ENCODE measurements around the gene FXYD2.

The FXYD2 gene

GRCh38 chr11:117831661-117832415 lies 7.3 kb upstream of the FXYD2 start:
- CTCF ChIA-PET: interaction anchor here (1.2 to 9.6 kb wide), 7 partner anchors 9 to 222 kb away, joined by 3 to 84 read pairs (median 7); no protein-coding TSS in a partner anchor
- no peak for DNase-seq (ENCODE audit: extremely low spot score)
- POLR2A ChIA-PET: no interaction called here
- no peak for TF ChIP-seq CTCF (IDR thresholded peaks at IDR 0.05; ENCODE audit: control extremely low read depth, extremely low read depth, low read depth, missing control alignments)

GRCh38 chr11:117830674-117831351 lies 6.3 kb upstream of the FXYD2 start:
- CTCF ChIA-PET: interaction anchor here (1.5 to 9.6 kb wide), 6 partner anchors 10 to 223 kb away, joined by 4 to 84 read pairs (median 6); no protein-coding TSS in a partner anchor
- POLR2A ChIA-PET: interaction anchor here (0.5 kb wide), 1 partner anchor 338 kb away, joined by 4 read pairs; no protein-coding TSS in a partner anchor
- peak; percentile 43 for DNase-seq (ENCODE audit: extremely low spot score)
- TF ChIP-seq CTCF (IDR thresholded peaks at IDR 0.05; ENCODE audit: control extremely low read depth, extremely low read depth, low read depth, missing control alignments): no peak

DNA sequence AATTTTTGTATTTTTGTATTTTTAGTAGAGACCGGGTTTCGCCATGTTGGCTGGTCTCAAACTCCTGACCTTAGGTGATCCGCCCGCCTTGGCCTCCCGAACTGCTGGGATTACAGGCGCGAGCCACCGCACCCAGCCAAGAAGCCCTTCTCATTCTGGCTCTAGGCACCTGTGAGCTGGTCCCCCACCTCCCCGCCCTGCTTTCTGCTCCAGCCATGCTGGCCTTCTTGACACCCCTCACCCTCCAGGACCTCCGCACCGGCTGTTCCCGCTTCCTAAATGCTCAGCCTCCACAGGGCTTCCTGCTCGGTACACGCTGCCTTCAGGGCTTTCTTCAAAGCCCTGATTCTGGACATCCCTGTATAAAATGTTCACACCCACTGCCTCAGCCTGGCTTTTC lies 5.5 kb upstream of the FXYD2 start:
- no peak for TF ChIP-seq CTCF (IDR thresholded peaks at IDR 0.05; ENCODE audit: control extremely low read depth, extremely low read depth, low read depth, missing control alignments)
- ChIA-PET CTCF (interaction anchor here (1.0 to 9.6 kb wide), 5 partner anchors 9 to 222 kb away, joined by 3 to 84 read pairs (median 6); no protein-coding TSS in a partner anchor), POLR2A (no interaction called here)
- no peak for DNase-seq (ENCODE audit: extremely low spot score)

DNA sequence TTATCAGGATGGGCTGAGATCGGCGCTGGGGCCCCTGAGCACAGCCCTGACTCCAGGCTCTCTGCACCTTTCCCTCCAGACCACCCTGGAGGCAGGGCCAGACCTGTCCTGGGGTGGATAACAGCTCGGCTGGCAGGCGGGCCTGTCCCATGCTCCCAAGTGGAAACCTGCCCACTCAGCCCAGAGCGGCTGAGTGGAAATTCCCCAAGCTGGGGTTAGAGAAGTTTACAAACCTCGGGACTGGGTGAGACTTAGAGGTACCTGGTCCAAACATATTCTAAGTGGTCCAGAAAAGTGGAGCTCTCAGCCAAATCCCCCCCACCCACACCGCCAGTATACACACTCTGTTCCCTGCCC lies 4.8 kb upstream of the FXYD2 start:
- ChIA-PET POLR2A (no interaction called here), CTCF (interaction anchor here (1.0 to 9.6 kb wide), 4 partner anchors 8 to 223 kb away, joined by 3 to 84 read pairs (median 29); no protein-coding TSS in a partner anchor)
- no peak for DNase-seq (ENCODE audit: extremely low spot score)
- TF ChIP-seq CTCF (IDR thresholded peaks at IDR 0.05; ENCODE audit: control extremely low read depth, extremely low read depth, low read depth, missing control alignments): no peak

DNA sequence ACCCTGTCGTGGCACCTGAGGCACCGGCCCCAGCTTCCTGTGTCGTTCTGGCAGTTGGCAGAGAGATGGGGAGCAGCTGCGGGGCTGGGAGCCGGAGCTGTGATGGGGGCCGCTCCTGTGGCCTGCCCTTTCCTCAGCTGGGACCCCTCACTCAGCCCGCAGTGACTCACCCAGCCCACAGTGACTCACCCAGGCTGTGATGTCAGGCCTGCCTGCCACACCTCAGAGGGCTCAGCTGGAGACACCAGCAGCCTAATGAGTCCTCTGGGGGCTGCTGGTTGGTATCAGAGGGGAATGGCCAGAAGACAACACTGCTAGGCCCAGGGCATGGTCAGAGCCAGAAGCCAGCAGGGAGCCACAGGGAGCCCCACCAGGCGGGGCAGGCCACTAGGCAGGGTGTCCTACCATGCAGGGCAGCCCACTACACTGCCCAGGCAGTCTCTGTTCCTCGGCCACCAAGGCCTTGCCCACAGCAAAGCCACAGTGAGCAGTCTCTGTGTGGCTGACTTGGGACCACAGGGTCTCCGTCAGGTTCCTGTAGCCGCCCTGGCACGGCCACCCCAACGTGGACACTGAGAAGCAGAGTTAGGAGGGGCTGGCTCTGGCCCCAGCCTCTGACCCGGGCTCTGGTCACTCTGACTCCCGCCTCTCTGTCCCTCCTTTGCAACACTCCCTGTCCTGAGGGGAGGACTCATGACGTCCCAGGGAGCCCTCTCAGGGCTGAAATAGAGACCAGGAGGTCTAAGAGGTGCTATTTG lies 4.2 kb upstream of the FXYD2 start:
- ChIA-PET CTCF (interaction anchor here (1.1 to 15.1 kb wide), 8 partner anchors 12 to 403 kb away, joined by 3 to 344 read pairs (median 10); partner anchors contain the start of gene DSCAML1), POLR2A (no interaction called here)
- peak; percentile 76 for DNase-seq (ENCODE audit: extremely low spot score)
- no peak for TF ChIP-seq CTCF (IDR thresholded peaks at IDR 0.05; ENCODE audit: control extremely low read depth, extremely low read depth, low read depth, missing control alignments)

Data from GM10248 (cell line).